Neural cell (in vitro differentiated cells): ENCODE measurements around the gene HVCN1. TPM values are rescaled to one million over a fixed set of nuclear protein-coding genes. Genes with fewer than 3 reads are reported as not detected.

ENCODE experiments used
- H2AFZ ChIP-seq: fragments of 200-600, 300-800 bp; sonication (generic), shearing (Covaris generic); 2 replicates; pipeline ENCODE4 v1.6.0; 2014; ENCODE audit warnings: low read depth, mild to moderate bottlenecking, antibody characterized with exemption, low read length, moderate library complexity
- H3F3A ChIP-seq: fragments of 200-600 bp; shearing (Covaris generic); 2 replicates; pipeline ENCODE4 v1.6.1; 2016; ENCODE audit warnings: mild to moderate bottlenecking, moderate library complexity, mixed read lengths, antibody characterized with exemption, low read length; ENCODE audit not compliant: insufficient read depth, poor library complexity, severe bottlenecking
- H3K27ac ChIP-seq: fragments of 200-600, 300-800 bp; sonication (generic), shearing (Covaris generic); 2 replicates; pipeline ENCODE4 v1.5.1; 2014; ENCODE audit warnings: mild to moderate bottlenecking, low read length, moderate library complexity
- H3K27me3 ChIP-seq: fragments of 300-800, 200-600 bp; sonication (generic), shearing (Covaris generic); 2 replicates; pipeline ENCODE4 v1.6.0; 2014; ENCODE audit warnings: mild to moderate bottlenecking, low read depth, low read length, moderate library complexity; ENCODE audit not compliant: insufficient read depth
- H3K36me3 ChIP-seq: fragments of 300-800, 200-600 bp; sonication (generic), shearing (Covaris generic); 2 replicates; pipeline ENCODE4 v1.5.1; 2014; ENCODE audit warnings: mild to moderate bottlenecking, antibody characterized with exemption, low read length, moderate library complexity; ENCODE audit not compliant: insufficient read depth
- H3K4me2 ChIP-seq: fragments of 300-800, 200-600 bp; sonication (generic), shearing (Covaris generic); 2 replicates; pipeline ENCODE4 v1.6.0; 2014; ENCODE audit warnings: mild to moderate bottlenecking, low read length
- H3K4me3 ChIP-seq: fragments of 300-800, 200-600 bp; sonication (generic), shearing (Covaris generic); 2 replicates; pipeline ENCODE4 v1.5.1; 2014; ENCODE audit warnings: mild to moderate bottlenecking, low read length, moderate library complexity
- H3K79me2 ChIP-seq: fragments of 200-600 bp; shearing (Covaris generic); replicated peaks from 2 replicates; pipeline ENCODE4 v1.6.0; 2014; ENCODE audit warnings: mild to moderate bottlenecking, low read length, moderate library complexity; ENCODE audit not compliant: insufficient read depth
- H3K9ac ChIP-seq: fragments of 300-800, 200-600 bp; sonication (generic), shearing (Covaris generic); 2 replicates; pipeline ENCODE4 v1.6.1; 2016; ENCODE audit warnings: mild to moderate bottlenecking, low read length, mixed read lengths
- H3K9me2 ChIP-seq: fragments of 200-600 bp; shearing (Covaris generic); 2 replicates; pipeline ENCODE4 v1.6.1; 2016; ENCODE audit warnings: mild to moderate bottlenecking, low read length, mixed read lengths; ENCODE audit not compliant: insufficient read depth
- H3K9me3 ChIP-seq: fragments of 200-600, 300-800 bp; sonication (generic), shearing (Covaris generic); 2 replicates; pipeline ENCODE4 v1.6.1; 2016; ENCODE audit warnings: mild to moderate bottlenecking, mixed run types, low read length, moderate library complexity, mixed read lengths
- H4K20me1 ChIP-seq: fragments of 200-600 bp; shearing (Covaris generic); 2 replicates; pipeline ENCODE4 v1.6.1; 2016; ENCODE audit warnings: mild to moderate bottlenecking, mixed run types; ENCODE audit not compliant: insufficient read depth
- CTCF ChIP-seq: fragments of 450-650 bp; IDR thresholded peaks from 2 replicates; pipeline ENCODE4 v1.5.1; 2014; ENCODE audit warnings: antibody characterized with exemption, mild to moderate bottlenecking, moderate library complexity; ENCODE audit not compliant: poor library complexity, severe bottlenecking
- EP300 ChIP-seq: fragments of 450-650 bp; conservative IDR thresholded peaks from 2 replicates; pipeline ENCODE4 v1.6.1; 2014; ENCODE audit warnings: antibody characterized with exemption, mild to moderate bottlenecking, moderate library complexity; ENCODE audit not compliant: poor library complexity, severe bottlenecking
- EZH2 ChIP-seq: fragments of 200-600, 300-800 bp; shearing (Covaris generic), sonication (generic); IDR thresholded peaks from 2 replicates; pipeline ENCODE4 v1.6.1; 2014; ENCODE audit warnings: antibody characterized with exemption, low read length, borderline replicate concordance, mild to moderate bottlenecking; ENCODE audit not compliant: insufficient read depth, poor library complexity, severe bottlenecking
- MXI1 ChIP-seq: fragments of 450-650 bp; conservative IDR thresholded peaks from 2 replicates; pipeline ENCODE4 v1.6.1; 2014; ENCODE audit warnings: antibody characterized with exemption, mild to moderate bottlenecking; ENCODE audit not compliant: poor library complexity, severe bottlenecking
- POLR2AphosphoS5 ChIP-seq: IDR thresholded peaks from 2 replicates; pipeline ENCODE4 v1.6.1; 2012
- RAD21 ChIP-seq: fragments of 450-650 bp; conservative IDR thresholded peaks from 2 replicates; pipeline ENCODE4 v1.6.1; 2014; ENCODE audit warnings: antibody characterized with exemption, mild to moderate bottlenecking, moderate library complexity
- REST ChIP-seq: IDR thresholded peaks from 2 replicates; pipeline ENCODE4 v1.6.1; 2012; ENCODE audit warnings: borderline replicate concordance
- SMC3 ChIP-seq: fragments of 450-650 bp; conservative IDR thresholded peaks from 2 replicates; pipeline ENCODE4 v1.6.1; 2014; ENCODE audit warnings: antibody characterized with exemption, mild to moderate bottlenecking, moderate library complexity; ENCODE audit not compliant: poor library complexity
- TAF1 ChIP-seq: IDR thresholded peaks from 2 replicates; pipeline ENCODE4 v1.6.1; 2012; ENCODE audit warnings: low read depth
- polyA plus RNA-seq: library from polyadenylated mRNA; depleted of rRNA; stranded (reverse); fragments of >200 nt; gene quantifications from 2 replicates; pipeline ENCODE4 v1.2.3, GENCODE V29; 2014

The HVCN1 gene
- polyA plus RNA-seq, 1 donor from 2014 or later = not detected

GRCh38 chr12:110690127-110690430 lies 1.2 kb upstream of the HVCN1 start:
- Histone ChIP-seq H3K4me3 (no peak overlapping the region), H2AFZ (no peak overlapping the region), H3K27ac (no peak overlapping the region), H3K9ac (no peak overlapping the region), H3K27me3 (peaks cover 21% of the 10 kb centered on the region), H4K20me1 (no peaks in the 10 kb centered on the region), H3K9me3 (no peaks in the 10 kb centered on the region), H3K4me2 (no peak overlapping the region), H3K79me2 (no peaks in the 10 kb centered on the region), H3K9me2 (no peaks in the 10 kb centered on the region), H3F3A (no peaks in the 10 kb centered on the region), H3K36me3 (no peaks in the 10 kb centered on the region)
- no peak for TF ChIP-seq POLR2AphosphoS5
- no peak for TF ChIP-seq CTCF
- TF ChIP-seq EZH2 = no peak
- no peak for TF ChIP-seq SMC3
- TF ChIP-seq EP300 = no peak
- TF ChIP-seq REST = no peak
- no peak for TF ChIP-seq RAD21
- no peak for TF ChIP-seq TAF1
- no peak for TF ChIP-seq MXI1

GRCh38 chr12:110689281-110690126 lies 589 bp upstream of the HVCN1 start:
- H3K36me3 ChIP-seq = no peaks in the 10 kb centered on the region
- no peaks in the 10 kb centered on the region for H3K9me3 ChIP-seq
- no peaks in the 10 kb centered on the region for H3K9me2 ChIP-seq
- no peaks in the 10 kb centered on the region for H4K20me1 ChIP-seq
- no peak overlapping the region for H3K9ac ChIP-seq
- H3K4me2 ChIP-seq = no peak overlapping the region
- TF ChIP-seq TAF1 (no peak), RAD21 (no peak), EP300 (no peak), MXI1 (no peak), POLR2AphosphoS5 (no peak), REST (no peak), CTCF (no peak), SMC3 (no peak), EZH2 (no peak)
- peaks cover 21% of the 10 kb centered on the region for H3K27me3 ChIP-seq
- no peak overlapping the region for H3K27ac ChIP-seq
- H3K4me3 ChIP-seq = no peak overlapping the region
- H3K79me2 ChIP-seq = no peaks in the 10 kb centered on the region
- H2AFZ ChIP-seq = no peak overlapping the region
- no peaks in the 10 kb centered on the region for H3F3A ChIP-seq
